ENCODE results near the gene STAT3.

GRCh38 chr17:42361781-42362186 lies 26.5 kb downstream of the STAT3 start:
- TF ChIP-seq CTCF (IDR thresholded peaks at IDR 0.05; ENCODE audit: insufficient read depth, low read length) = no peak
- TF ChIP-seq GABPA (IDR thresholded peaks at IDR 0.05; ENCODE audit: low read depth) = no peak
- no peak for TF ChIP-seq POLR2AphosphoS5 (IDR thresholded peaks at IDR 0.05; ENCODE audit: low read depth)
- no peak for TF ChIP-seq REST (IDR thresholded peaks at IDR 0.05; ENCODE audit: insufficient replicate concordance, low read depth)
